Keratinocyte (primary cell): ENCODE data around the gene MCRIP2. TPM values are rescaled to one million over a fixed set of nuclear protein-coding genes. Genes with fewer than 3 reads are reported as not detected.
A peak's percentile ranks its signal among the peaks of the same experiment; 100 is the strongest.

Source experiments
- DNase-seq: peaks from one replicate; pipeline ENCODE4 v3.0.0-alpha.2; 2011; ENCODE audit warnings: low read depth, missing footprints, low spot score
- FAIRE-seq: peaks from 2 replicates; lab custom pipeline; 2011; peaks lifted over from hg19 to GRCh38; lab: Jason Lieb, UNC
- H2AFZ ChIP-seq: 2 replicates; pipeline ENCODE4 v1.6.0; 2012; ENCODE audit warnings: low read length, control low read depth, inconsistent platforms; ENCODE audit not compliant: control insufficient read depth
- H3K27ac ChIP-seq: 2 replicates; pipeline ENCODE4 v1.5.1; 2011; ENCODE audit warnings: low read length; ENCODE audit not compliant: control insufficient read depth, insufficient read depth
- H3K27me3 ChIP-seq: 3 replicates; pipeline ENCODE4 v1.6.0; 2011; ENCODE audit warnings: low read length; ENCODE audit not compliant: control insufficient read depth, insufficient read depth; ENCODE audit errors: extremely low read depth
- H3K36me3 ChIP-seq, 2 experiments: 2 replicates in 1 of 2; 3 replicates in 1 of 2; pipeline ENCODE4 v1.5.1; 2011; ENCODE audit warnings: low read length in 2 of 2, mild to moderate bottlenecking in 1 of 2; ENCODE audit not compliant: control insufficient read depth in 2 of 2, insufficient read depth in 2 of 2; ENCODE audit errors: extremely low read depth in 1 of 2
- H3K4me1 ChIP-seq: 3 replicates; pipeline ENCODE4 v1.5.1; 2011; ENCODE audit warnings: low read length; ENCODE audit not compliant: control insufficient read depth, insufficient read depth; ENCODE audit errors: extremely low read depth
- H3K4me2 ChIP-seq: 3 replicates; pipeline ENCODE4 v1.6.0; 2011; ENCODE audit warnings: low read depth, low read length; ENCODE audit not compliant: control insufficient read depth, insufficient read depth; ENCODE audit errors: extremely low read depth
- H3K4me3 ChIP-seq, 3 experiments: fragments of 200-600 bp in 1 of 3; sonication (generic) in 1 of 3; 2 replicates in 2 of 3; 3 replicates in 1 of 3; pipeline ENCODE4 v1.5.1; 2011 to 2016; ENCODE audit warnings: low read length in 3 of 3, mild to moderate bottlenecking in 3 of 3, control low read depth in 2 of 3, inconsistent platforms in 1 of 3, low read depth in 1 of 3, mixed read lengths in 1 of 3, mixed run types in 1 of 3, moderate library complexity in 1 of 3; ENCODE audit not compliant: control insufficient read depth in 2 of 3, insufficient read depth in 2 of 3; ENCODE audit errors: extremely low read depth in 1 of 3
- H3K79me2 ChIP-seq: 2 replicates; pipeline ENCODE4 v1.6.0; 2012; ENCODE audit warnings: low read length; ENCODE audit not compliant: control insufficient read depth, insufficient read depth
- H3K9ac ChIP-seq: 3 replicates; pipeline ENCODE4 v1.6.0; 2011; ENCODE audit warnings: low read length; ENCODE audit not compliant: control insufficient read depth, insufficient read depth; ENCODE audit errors: extremely low read depth
- H3K9me1 ChIP-seq: 3 replicates; pipeline ENCODE4 v1.6.0; 2011; ENCODE audit warnings: low read length; ENCODE audit not compliant: control insufficient read depth, insufficient read depth; ENCODE audit errors: extremely low read depth
- H3K9me3 ChIP-seq: 2 replicates; pipeline ENCODE4 v1.5.1; 2012; ENCODE audit warnings: low read depth, low read length; ENCODE audit not compliant: control insufficient read depth
- H4K20me1 ChIP-seq: 3 replicates; pipeline ENCODE4 v1.6.0; 2011; ENCODE audit warnings: low read length; ENCODE audit not compliant: control insufficient read depth, insufficient read depth; ENCODE audit errors: extremely low read depth
- EZH2 ChIP-seq: IDR thresholded peaks from one replicate; pipeline ENCODE4 v1.6.1; 2012; ENCODE audit warnings: inconsistent platforms, mild to moderate bottlenecking, low read length, moderate library complexity
- dilution Hi-C: fragments of 300-500 bp; cut with MboI; formaldehyde crosslinking; loops from one replicate; pipeline ENCODE4 v1.7.0; 2020; ENCODE audit warnings: low sequenced_read_pairs; ENCODE audit not compliant: extremely low pct_ligation_motif_present
- polyA plus RNA-seq, 5 experiments: library from polyadenylated mRNA; depleted of rRNA in 3 of 5; stranded (reverse) in 3 of 5; stranded (forward) in 1 of 5; unstranded in 1 of 5; fragments of >200 nt; gene quantifications; 1 replicate in 1 of 5; 2 replicates in 3 of 5; 3 replicates in 1 of 5; pipeline versions ENCODE4 v1.2.1 to v1.2.3, GENCODE V29; 2011 to 2012; ENCODE audit warnings: missing spikeins in 2 of 5, low read depth in 1 of 5, low replicate concordance in 1 of 5
- TF ChIP-seq, protein P1 (sequence below), 3 experiments: IDR thresholded peaks in 1 of 3; conservative IDR thresholded peaks in 1 of 3; optimal IDR thresholded peaks in 1 of 3; 2 replicates in 2 of 3; 3 replicates in 1 of 3; pipeline versions ENCODE3 to v1.5.1; 2011; ENCODE audit warnings: low read length in 3 of 3, mild to moderate bottlenecking in 3 of 3, moderate library complexity in 2 of 3, control low read depth in 1 of 3, inconsistent platforms in 1 of 3; ENCODE audit not compliant: insufficient read depth in 2 of 3; ENCODE audit errors: extremely low read depth in 1 of 3

MCRIP2 gene
- polyA plus RNA-seq, 1 donor (not counting 4 experiments of a cell fraction or from before 2014, with no cell fraction given): 8.1 TPM

DNA sequence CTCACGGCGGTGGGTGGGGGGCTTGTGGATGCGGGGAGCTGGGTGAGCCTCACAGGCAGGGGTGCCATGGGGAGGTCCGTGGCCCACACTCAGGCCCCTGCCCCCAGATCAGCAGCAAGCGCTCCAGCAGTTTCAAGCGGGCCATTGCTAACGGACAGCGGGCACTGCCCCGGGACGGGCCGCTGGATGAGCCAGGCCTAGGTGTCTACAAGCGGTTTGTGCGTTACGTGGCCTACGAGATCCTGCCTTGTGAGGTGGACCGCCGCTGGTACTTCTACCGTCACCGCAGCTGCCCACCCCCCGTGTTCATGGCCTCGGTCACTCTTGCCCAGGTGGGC lies 34.9 kb downstream of the MCRIP2 start:
- no peak for DNase-seq
- H3K9ac ChIP-seq: peak overlapping the region; percentile 47
- no peaks in the 10 kb centered on the region for H3K9me1 ChIP-seq
- peak overlapping the region in 1 of 3 experiments; percentile 37 for H3K4me3 ChIP-seq
- FAIRE-seq: no peak
- no peaks in the 10 kb centered on the region for H3K9me3 ChIP-seq
- H3K4me1 ChIP-seq: peaks cover 28% of the 10 kb centered on the region
- H4K20me1 ChIP-seq: peaks cover 7% of the 10 kb centered on the region
- peak overlapping the region; percentile 79 for H3K4me2 ChIP-seq
- H3K27ac ChIP-seq: peak overlapping the region; percentile 47
- H3K36me3 ChIP-seq: peaks cover 8 to 19% of the 10 kb centered on the region in 2 experiments
- H3K79me2 ChIP-seq: peaks cover 8% of the 10 kb centered on the region
- no peaks in the 10 kb centered on the region for H3K27me3 ChIP-seq
- no peak overlapping the region for H2AFZ ChIP-seq
- dilution Hi-C loops: no loop called here
- TF ChIP-seq, protein P1, sequence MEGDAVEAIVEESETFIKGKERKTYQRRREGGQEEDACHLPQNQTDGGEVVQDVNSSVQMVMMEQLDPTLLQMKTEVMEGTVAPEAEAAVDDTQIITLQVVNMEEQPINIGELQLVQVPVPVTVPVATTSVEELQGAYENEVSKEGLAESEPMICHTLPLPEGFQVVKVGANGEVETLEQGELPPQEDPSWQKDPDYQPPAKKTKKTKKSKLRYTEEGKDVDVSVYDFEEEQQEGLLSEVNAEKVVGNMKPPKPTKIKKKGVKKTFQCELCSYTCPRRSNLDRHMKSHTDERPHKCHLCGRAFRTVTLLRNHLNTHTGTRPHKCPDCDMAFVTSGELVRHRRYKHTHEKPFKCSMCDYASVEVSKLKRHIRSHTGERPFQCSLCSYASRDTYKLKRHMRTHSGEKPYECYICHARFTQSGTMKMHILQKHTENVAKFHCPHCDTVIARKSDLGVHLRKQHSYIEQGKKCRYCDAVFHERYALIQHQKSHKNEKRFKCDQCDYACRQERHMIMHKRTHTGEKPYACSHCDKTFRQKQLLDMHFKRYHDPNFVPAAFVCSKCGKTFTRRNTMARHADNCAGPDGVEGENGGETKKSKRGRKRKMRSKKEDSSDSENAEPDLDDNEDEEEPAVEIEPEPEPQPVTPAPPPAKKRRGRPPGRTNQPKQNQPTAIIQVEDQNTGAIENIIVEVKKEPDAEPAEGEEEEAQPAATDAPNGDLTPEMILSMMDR (optimal IDR thresholded peaks at IDR 0.05 in 1 of 3, IDR thresholded peaks at IDR 0.05 in 1 of 3, conservative IDR thresholded peaks at IDR 0.05 in 1 of 3; ENCODE audit: extremely low read depth in 1 of 3, insufficient read depth in 2 of 3, low read length in 3 of 3): no peak
- TF ChIP-seq EZH2: no peak

DNA sequence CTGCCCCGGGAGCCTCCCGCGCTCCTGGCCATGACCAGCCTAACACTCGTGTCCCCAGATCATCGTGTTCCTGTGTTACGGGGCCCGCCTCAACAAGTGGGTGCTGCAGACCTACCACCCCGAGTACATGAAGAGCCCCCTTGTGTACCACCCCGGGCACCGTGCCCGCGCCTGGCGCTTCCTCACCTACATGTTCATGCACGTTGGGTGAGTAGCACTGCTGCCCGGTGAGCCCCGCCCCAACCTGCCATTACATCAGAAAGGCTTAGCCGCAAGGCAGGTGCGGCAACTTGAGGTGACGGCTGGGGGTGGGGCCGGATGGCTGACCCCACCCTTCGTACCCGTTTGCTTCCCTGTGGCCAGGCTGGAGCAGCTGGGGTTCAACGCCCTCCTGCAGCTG lies 35.3 kb downstream of the MCRIP2 start:
- DNase-seq: peak; percentile 87
- dilution Hi-C loops: no loop called here
- H3K4me2 ChIP-seq: peak overlapping the region; percentile 79
- no peaks in the 10 kb centered on the region for H3K9me3 ChIP-seq
- TF ChIP-seq EZH2: no peak
- TF ChIP-seq, protein P1 (optimal IDR thresholded peaks at IDR 0.05 in 1 of 3, IDR thresholded peaks at IDR 0.05 in 1 of 3, conservative IDR thresholded peaks at IDR 0.05 in 1 of 3; ENCODE audit: extremely low read depth in 1 of 3, insufficient read depth in 2 of 3, low read length in 3 of 3): no peak
- peaks cover 32% of the 10 kb centered on the region for H3K4me1 ChIP-seq
- FAIRE-seq: peak; percentile 91
- H3K27ac ChIP-seq: peak overlapping the region; percentile 47
- H3K4me3 ChIP-seq: peak overlapping the region in 1 of 3 experiments; percentile 37
- H3K79me2 ChIP-seq: peaks cover 12% of the 10 kb centered on the region
- H3K27me3 ChIP-seq: no peaks in the 10 kb centered on the region
- H3K9me1 ChIP-seq: no peaks in the 10 kb centered on the region
- H3K9ac ChIP-seq: peak overlapping the region; percentile 47
- H4K20me1 ChIP-seq: peaks cover 10% of the 10 kb centered on the region
- H2AFZ ChIP-seq: no peak overlapping the region
- peaks cover 11 to 22% of the 10 kb centered on the region in 2 experiments for H3K36me3 ChIP-seq
